OCI-LY3 (cell line): ENCODE data around the gene SLC35B2.

Source experiments
- CTCF ChIP-seq: fragments of 200-600, 300-600 bp; sonication (generic); IDR thresholded peaks from 2 replicates; pipeline ENCODE4 v1.5.1; 2014; ENCODE audit warnings: antibody characterized with exemption, low read length, low read depth
- EZH2phosphoT487 ChIP-seq: fragments of 200-600 bp; shearing (Covaris generic); IDR thresholded peaks from 2 replicates; pipeline ENCODE4 v1.6.1; 2018; ENCODE audit warnings: antibody characterized with exemption, mixed run types, low read depth

GRCh38 chr6:44248579-44248978 lies 8.7 kb downstream of the SLC35B2 start:
- TF ChIP-seq EZH2phosphoT487 (no peak), CTCF (no peak)
